Measurements from ENCODE around the gene SECISBP2.

GRCh38 chr9:89362647-89363310 is 44.5 kb downstream of the SECISBP2 start:
- no peak for TF ChIP-seq CTCF (IDR thresholded peaks at IDR 0.05; ENCODE audit: low read depth, low read length)
- no peak for TF ChIP-seq MAX (IDR thresholded peaks at IDR 0.05; ENCODE audit: low read depth, low read length)
- TF ChIP-seq POLR2A (IDR thresholded peaks at IDR 0.05; ENCODE audit: extremely low read depth, insufficient read length), result no peak

All from NB4 (cell line).